Right cardiac atrium (tissue), 5 donors: ENCODE data around the gene MXRA8. TPM values are rescaled to one million over a fixed set of nuclear protein-coding genes. Genes with fewer than 3 reads are reported as not detected.

Experiments used
- ATAC-seq, 2 donors: fragments of 200-7000 bp; cut with Tn5 transposase; one replicate each; pipeline versions ENCODE4 v1.8.0 to v1.9.1; 2020; ENCODE audit warnings: moderate library complexity in 2 of 2, mild to moderate bottlenecking in 1 of 2
- DNase-seq, 3 donors: peaks; one replicate each; pipeline ENCODE4 v3.0.0-alpha.2; 2020
- H3K27ac ChIP-seq: one replicate; pipeline ENCODE4 v1.5.1; 2013; ENCODE audit warnings: mild to moderate bottlenecking, low read length, control low read depth, moderate library complexity
- H3K27me3 ChIP-seq: one replicate; pipeline ENCODE4 v1.6.1; 2013; ENCODE audit not compliant: control insufficient read depth, insufficient read depth
- H3K4me1 ChIP-seq: one replicate; pipeline ENCODE4 v1.6.1; 2013; ENCODE audit warnings: low read length; ENCODE audit not compliant: control insufficient read depth, insufficient read depth
- H3K4me3 ChIP-seq: one replicate; pipeline ENCODE4 v1.5.1; 2013; ENCODE audit warnings: low read length, control low read depth
- H3K9me3 ChIP-seq: one replicate; pipeline ENCODE4 v1.6.1; 2013; ENCODE audit warnings: low read length; ENCODE audit not compliant: control insufficient read depth
- WGBS: extraction: QIAGEN DNeasy Blood & Tissue Kit; methylation state at CpG from one replicate; pipeline ENCODE4 v1.1.7; 2013; 5-methylcytosine and 5-hydroxymethylcytosine counted together
- intact Hi-C, 4 donors: fragments of 100-400 bp; cut with DNase I; formaldehyde crosslinking; loops; one replicate each; pipeline versions ENCODE4 v1.11.0 to v1.14.0; 2022 to 2023
- polyA plus RNA-seq: library from polyadenylated mRNA; stranded (reverse); fragments of 200-250 nt; gene quantifications from one replicate; pipeline ENCODE4 v1.2.3, GENCODE V29; 2013
- total RNA-seq, 4 donors: library from RNA; stranded (reverse); fragmentation: NEBNext Ultra II Directional; extraction: Animal tissue kit (Norgen Biotek cat#: 25700); gene quantifications; one replicate each; pipeline ENCODE4 v1.2.1, GENCODE V29; 2021
- donor health status: healthy with polysubstance abuse.
- donor health status: DM: no; HTN: yes; CAD: no.
- donor health status: DM: no; HTN: no; CAD: no.
- donor health status: DM: no; HTN: yes; CAD: no; lungs with severe emphysema.
- donor health status: DM: yes; HTN: yes; CAD: no.

MXRA8 gene
- total and polyA plus RNA-seq, 5 donors: 21.9 to 39.5 (median 37.4) TPM

GRCh38 chr1:1346501-1346890, 11.9 kb downstream of the MXRA8 start:
- H3K9me3 ChIP-seq: no peaks in the 10 kb centered on the region
- no peak overlapping the region for H3K4me3 ChIP-seq
- intact Hi-C loops: no loop called here
- H3K27me3 ChIP-seq: no peaks in the 10 kb centered on the region
- DNase-seq (peak in 1 of 3 donors; percentile 58), ATAC-seq (no peak)
- no peaks in the 10 kb centered on the region for H3K4me1 ChIP-seq
- no peak overlapping the region for H3K27ac ChIP-seq
- 93% methylated on average over 10 of the region's 10 CpGs for WGBS

- ATAC-seq: no peak
- intact Hi-C loops: no loop called here
- DNase-seq: peak in 2 of 3 donors; percentile 43 to 76
Measured at GRCh38 chr1:1345860-1346500, 12.4 kb downstream of the MXRA8 start.

GRCh38 chr1:1345384-1345783, 13.0 kb downstream of the MXRA8 start:
- H3K4me1 ChIP-seq: no peaks in the 10 kb centered on the region
- no peaks in the 10 kb centered on the region for H3K27me3 ChIP-seq
- intact Hi-C loops: no loop called here
- H3K27ac ChIP-seq: no peak overlapping the region
- peak in 2 of 3 donors; percentile 49 to 68 for DNase-seq
- H3K4me3 ChIP-seq: no peak overlapping the region
- 80% methylated on average over 16 of the region's 16 CpGs for WGBS
- no peak for ATAC-seq
- no peaks in the 10 kb centered on the region for H3K9me3 ChIP-seq

More at GRCh38 chr1:1345860-1346500, 12.4 kb downstream of the MXRA8 start:
- H3K9me3 ChIP-seq: no peaks in the 10 kb centered on the region
- no peak overlapping the region for H3K27ac ChIP-seq
- no peaks in the 10 kb centered on the region for H3K4me1 ChIP-seq
- H3K27me3 ChIP-seq: no peaks in the 10 kb centered on the region
- WGBS: 61% methylated on average over 12 of the region's 12 CpGs
- no peak overlapping the region for H3K4me3 ChIP-seq

GRCh38 chr1:1344655-1345361, 13.5 kb downstream of the MXRA8 start:
- Histone ChIP-seq H3K9me3 (no peaks in the 10 kb centered on the region), H3K4me1 (no peaks in the 10 kb centered on the region), H3K27ac (no peak overlapping the region), H3K4me3 (no peak overlapping the region), H3K27me3 (no peaks in the 10 kb centered on the region)
- WGBS: 81% methylated on average over 15 of the region's 15 CpGs
- DNase-seq (peak in 1 of 3 donors; percentile 65), ATAC-seq (no peak)
- intact Hi-C loops: no loop called here

- DNase-seq (peak in 1 of 3 donors; percentile 59), ATAC-seq (no peak)
- Histone ChIP-seq H3K4me3 (no peak overlapping the region), H3K4me1 (no peaks in the 10 kb centered on the region), H3K27ac (no peak overlapping the region), H3K27me3 (no peaks in the 10 kb centered on the region), H3K9me3 (no peaks in the 10 kb centered on the region)
- intact Hi-C loops: no loop called here
- WGBS: 88% methylated on average over 24 of the region's 24 CpGs
Measured at GRCh38 chr1:1343811-1344421, 14.4 kb downstream of the MXRA8 start.

- no peaks in the 10 kb centered on the region for H3K4me1 ChIP-seq
- H3K27ac ChIP-seq: no peak overlapping the region
- 86% methylated on average over 18 of the region's 18 CpGs for WGBS
- H3K9me3 ChIP-seq: no peaks in the 10 kb centered on the region
- intact Hi-C loops: no loop called here
- ATAC-seq (no peak), DNase-seq (peak in 1 of 3 donors; percentile 59)
- H3K4me3 ChIP-seq: no peak overlapping the region
- no peaks in the 10 kb centered on the region for H3K27me3 ChIP-seq
Measured at GRCh38 chr1:1342584-1343115, 15.7 kb downstream of the MXRA8 start.

GRCh38 chr1:1342061-1342562, 16.2 kb downstream of the MXRA8 start:
- Histone ChIP-seq H3K9me3 (no peaks in the 10 kb centered on the region), H3K27me3 (no peaks in the 10 kb centered on the region), H3K4me1 (no peaks in the 10 kb centered on the region), H3K4me3 (no peak overlapping the region), H3K27ac (no peak overlapping the region)
- ATAC-seq (no peak), DNase-seq (peak in 1 of 3 donors; percentile 61)
- WGBS: 93% methylated on average over 28 of the region's 28 CpGs
- intact Hi-C loops: no loop called here

GRCh38 chr1:1341549-1342021, 16.8 kb downstream of the MXRA8 start:
- Histone ChIP-seq H3K4me1 (no peaks in the 10 kb centered on the region), H3K27me3 (no peaks in the 10 kb centered on the region), H3K9me3 (no peaks in the 10 kb centered on the region), H3K27ac (no peak overlapping the region), H3K4me3 (no peak overlapping the region)
- intact Hi-C loops: no loop called here
- ATAC-seq (no peak), DNase-seq (no peak)
- WGBS: 90% methylated on average over 17 of the region's 17 CpGs

GRCh38 chr1:1340791-1341548, 17.4 kb downstream of the MXRA8 start:
- no peak overlapping the region for H3K4me3 ChIP-seq
- WGBS: 92% methylated on average over 36 of the region's 36 CpGs
- intact Hi-C loops: no loop called here
- no peak overlapping the region for H3K27ac ChIP-seq
- no peaks in the 10 kb centered on the region for H3K9me3 ChIP-seq
- ATAC-seq (no peak), DNase-seq (no peak)
- no peaks in the 10 kb centered on the region for H3K27me3 ChIP-seq
- H3K4me1 ChIP-seq: no peaks in the 10 kb centered on the region

- WGBS: 90% methylated on average over 23 of the region's 23 CpGs
- intact Hi-C loops: no loop called here
- Histone ChIP-seq H3K4me1 (no peaks in the 10 kb centered on the region), H3K27me3 (no peaks in the 10 kb centered on the region), H3K4me3 (no peak overlapping the region), H3K27ac (no peak overlapping the region), H3K9me3 (no peaks in the 10 kb centered on the region)
- ATAC-seq (no peak), DNase-seq (no peak)
Measured at GRCh38 chr1:1340185-1340584, 18.2 kb downstream of the MXRA8 start.
